Neural progenitor cell (in vitro differentiated cells): ENCODE results near the gene CASQ1.

Source experiments
- CTCF ChIP-seq: fragments of 200-600 bp; sonication (generic); IDR thresholded peaks from 2 replicates; pipeline ENCODE4 v1.5.1; 2017; ENCODE audit warnings: antibody characterized with exemption, mild to moderate bottlenecking
- EZH2 ChIP-seq: fragments of 200-600 bp; sonication (generic); IDR thresholded peaks from 2 replicates; pipeline ENCODE4 v1.6.1; 2017; ENCODE audit warnings: antibody characterized with exemption, mild to moderate bottlenecking, moderate library complexity

- TF ChIP-seq CTCF (no peak), EZH2 (no peak)
These were observed 55.1 kb downstream of the CASQ1 start for GRCh38 chr1:160245434-160245833.
